Measurements from ENCODE around the gene MPP2.

MPP2 gene

DNA sequence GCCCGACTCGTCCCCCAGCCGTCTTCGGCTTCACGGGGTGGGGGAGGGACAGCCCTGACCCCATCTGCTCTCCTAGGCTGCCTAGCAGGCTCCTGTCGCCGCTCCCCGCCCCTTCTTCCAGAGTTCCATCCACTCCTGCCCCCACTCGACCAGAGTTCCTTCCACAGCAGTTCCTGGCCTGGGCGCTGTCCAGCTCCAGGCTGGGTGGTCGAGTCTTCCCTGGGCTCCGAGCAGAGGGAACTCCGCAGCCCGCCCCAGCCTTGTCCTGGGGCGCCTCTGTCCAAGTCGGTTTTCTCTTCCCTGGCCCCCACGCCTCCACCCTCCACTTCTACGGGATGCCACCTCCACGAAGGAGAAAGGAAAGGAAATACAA lies 45.0 kb upstream of the MPP2 start:
- H2AFZ ChIP-seq (ENCODE audit: low read depth, low read length): no peak overlapping the region
- no peaks in the 10 kb centered on the region for H4K20me1 ChIP-seq (ENCODE audit: insufficient read depth, low read length)
- no peak overlapping the region for H3K4me3 ChIP-seq (ENCODE audit: low read length)
- no peak overlapping the region for H3K9ac ChIP-seq (ENCODE audit: low read length)
- no peaks in the 10 kb centered on the region for H3K4me1 ChIP-seq (ENCODE audit: low read length)
- H3K4me2 ChIP-seq (ENCODE audit: low read length): no peak overlapping the region
- H3K27ac ChIP-seq (ENCODE audit: low read length): no peak overlapping the region
- H3K79me2 ChIP-seq (ENCODE audit: low read length): no peaks in the 10 kb centered on the region
- H3K27me3 ChIP-seq (ENCODE audit: low read depth, low read length): no peaks in the 10 kb centered on the region
- H3K9me3 ChIP-seq (ENCODE audit: insufficient read depth, low read length): no peaks in the 10 kb centered on the region
- TF ChIP-seq, protein P1, sequence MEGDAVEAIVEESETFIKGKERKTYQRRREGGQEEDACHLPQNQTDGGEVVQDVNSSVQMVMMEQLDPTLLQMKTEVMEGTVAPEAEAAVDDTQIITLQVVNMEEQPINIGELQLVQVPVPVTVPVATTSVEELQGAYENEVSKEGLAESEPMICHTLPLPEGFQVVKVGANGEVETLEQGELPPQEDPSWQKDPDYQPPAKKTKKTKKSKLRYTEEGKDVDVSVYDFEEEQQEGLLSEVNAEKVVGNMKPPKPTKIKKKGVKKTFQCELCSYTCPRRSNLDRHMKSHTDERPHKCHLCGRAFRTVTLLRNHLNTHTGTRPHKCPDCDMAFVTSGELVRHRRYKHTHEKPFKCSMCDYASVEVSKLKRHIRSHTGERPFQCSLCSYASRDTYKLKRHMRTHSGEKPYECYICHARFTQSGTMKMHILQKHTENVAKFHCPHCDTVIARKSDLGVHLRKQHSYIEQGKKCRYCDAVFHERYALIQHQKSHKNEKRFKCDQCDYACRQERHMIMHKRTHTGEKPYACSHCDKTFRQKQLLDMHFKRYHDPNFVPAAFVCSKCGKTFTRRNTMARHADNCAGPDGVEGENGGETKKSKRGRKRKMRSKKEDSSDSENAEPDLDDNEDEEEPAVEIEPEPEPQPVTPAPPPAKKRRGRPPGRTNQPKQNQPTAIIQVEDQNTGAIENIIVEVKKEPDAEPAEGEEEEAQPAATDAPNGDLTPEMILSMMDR (IDR thresholded peaks at IDR 0.05; ENCODE audit: low read depth, low read length): no peak
- TF ChIP-seq EZH2phosphoT487 (IDR thresholded peaks at IDR 0.05; ENCODE audit: low read depth): no peak
- H3K36me3 ChIP-seq (replicated peaks; ENCODE audit: low read depth, low read length): no peaks in the 10 kb centered on the region

DNA sequence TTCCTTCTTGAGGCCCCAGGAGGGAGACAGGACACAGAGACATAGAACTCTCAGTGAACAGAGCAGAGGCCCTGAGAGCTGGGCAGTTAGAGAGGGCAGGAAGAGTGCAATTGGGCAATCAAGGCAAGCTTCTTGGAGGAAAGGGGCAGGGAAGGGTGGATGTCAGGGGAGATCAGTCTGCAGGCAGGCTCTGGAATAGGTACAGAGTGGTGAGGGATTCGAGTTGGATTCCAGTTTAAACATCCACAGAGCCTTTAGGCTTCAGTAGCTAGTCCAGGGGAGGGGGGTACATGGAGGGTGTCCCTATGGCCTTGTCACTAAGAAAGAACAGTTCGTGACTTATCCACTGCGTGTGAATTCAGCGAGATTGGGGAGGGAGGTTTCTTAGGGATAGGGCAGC lies 44.4 kb upstream of the MPP2 start:
- TF ChIP-seq EZH2phosphoT487 (IDR thresholded peaks at IDR 0.05; ENCODE audit: low read depth): no peak
- H3K9ac ChIP-seq (ENCODE audit: low read length): no peak overlapping the region
- H3K4me1 ChIP-seq (ENCODE audit: low read length): peaks cover 5% of the 10 kb centered on the region
- H4K20me1 ChIP-seq (ENCODE audit: insufficient read depth, low read length): no peaks in the 10 kb centered on the region
- H3K36me3 ChIP-seq (replicated peaks; ENCODE audit: low read depth, low read length): no peaks in the 10 kb centered on the region
- H3K9me3 ChIP-seq (ENCODE audit: insufficient read depth, low read length): no peaks in the 10 kb centered on the region
- no peak overlapping the region for H3K4me2 ChIP-seq (ENCODE audit: low read length)
- no peaks in the 10 kb centered on the region for H3K27me3 ChIP-seq (ENCODE audit: low read depth, low read length)
- H3K79me2 ChIP-seq (ENCODE audit: low read length): no peaks in the 10 kb centered on the region
- no peak overlapping the region for H2AFZ ChIP-seq (ENCODE audit: low read depth, low read length)
- H3K27ac ChIP-seq (ENCODE audit: low read length): no peak overlapping the region
- H3K4me3 ChIP-seq (ENCODE audit: low read length): no peak overlapping the region

DNA sequence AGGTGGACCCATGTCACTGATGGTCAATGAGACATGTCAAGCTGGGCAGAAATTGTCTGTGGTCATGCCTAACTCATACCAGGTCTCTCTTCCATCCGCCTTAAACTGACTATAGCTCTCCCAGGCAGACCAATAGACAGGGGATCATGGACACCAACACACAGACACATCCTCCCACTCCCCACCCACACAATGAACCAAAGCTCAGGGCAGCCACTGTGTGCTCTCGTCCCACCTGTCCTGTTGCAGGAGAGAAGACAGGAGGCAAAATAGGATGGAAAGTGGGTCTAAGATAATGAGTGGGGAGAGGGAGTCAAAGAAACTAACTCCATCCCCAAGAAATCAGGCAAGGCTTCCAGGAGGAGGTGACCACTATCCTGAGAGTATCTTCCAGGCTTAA lies 43.2 kb upstream of the MPP2 start:
- H2AFZ ChIP-seq (ENCODE audit: low read depth, low read length): no peak overlapping the region
- H3K79me2 ChIP-seq (ENCODE audit: low read length): no peaks in the 10 kb centered on the region
- no peak overlapping the region for H3K4me3 ChIP-seq (ENCODE audit: low read length)
- H3K36me3 ChIP-seq (replicated peaks; ENCODE audit: low read depth, low read length): no peaks in the 10 kb centered on the region
- TF ChIP-seq, protein P1 (IDR thresholded peaks at IDR 0.05; ENCODE audit: low read depth, low read length): no peak
- TF ChIP-seq EZH2phosphoT487 (IDR thresholded peaks at IDR 0.05; ENCODE audit: low read depth): no peak
- H3K27me3 ChIP-seq (ENCODE audit: low read depth, low read length): no peaks in the 10 kb centered on the region
- no peaks in the 10 kb centered on the region for H4K20me1 ChIP-seq (ENCODE audit: insufficient read depth, low read length)
- H3K4me1 ChIP-seq (ENCODE audit: low read length): peaks cover 7% of the 10 kb centered on the region
- no peak overlapping the region for H3K9ac ChIP-seq (ENCODE audit: low read length)
- H3K4me2 ChIP-seq (ENCODE audit: low read length): no peak overlapping the region
- H3K9me3 ChIP-seq (ENCODE audit: insufficient read depth, low read length): no peaks in the 10 kb centered on the region
- H3K27ac ChIP-seq (ENCODE audit: low read length): no peak overlapping the region

DNA sequence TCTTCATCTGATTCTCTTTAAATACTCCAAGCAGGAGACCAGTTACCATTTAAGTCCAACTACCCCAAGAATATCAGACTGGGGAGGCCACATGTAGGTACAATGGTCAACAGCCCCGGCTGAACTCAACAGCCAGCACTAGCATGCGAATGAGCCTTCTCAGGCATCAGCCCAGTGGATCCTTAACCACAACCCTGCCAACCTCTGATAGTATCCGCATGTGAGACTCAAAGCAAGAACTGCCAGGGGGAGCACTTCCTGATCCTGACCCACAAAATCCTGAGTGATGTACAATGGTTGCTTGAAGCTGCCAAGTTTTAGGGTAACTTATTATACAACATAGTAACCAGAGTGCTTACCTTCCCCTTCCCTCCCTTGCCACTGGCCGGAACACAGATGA lies 42.4 kb upstream of the MPP2 start:
- TF ChIP-seq EZH2phosphoT487 (IDR thresholded peaks at IDR 0.05; ENCODE audit: low read depth): no peak
- TF ChIP-seq, protein P1 (IDR thresholded peaks at IDR 0.05; ENCODE audit: low read depth, low read length): 0 out of 2 replicates have a peak, but pooled peaks have one; percentile 6
- no peaks in the 10 kb centered on the region for H3K36me3 ChIP-seq (replicated peaks; ENCODE audit: low read depth, low read length)
- no peak overlapping the region for H3K27ac ChIP-seq (ENCODE audit: low read length)
- no peak overlapping the region for H3K9ac ChIP-seq (ENCODE audit: low read length)
- no peaks in the 10 kb centered on the region for H3K79me2 ChIP-seq (ENCODE audit: low read length)
- H3K4me2 ChIP-seq (ENCODE audit: low read length): no peak overlapping the region
- no peaks in the 10 kb centered on the region for H3K9me3 ChIP-seq (ENCODE audit: insufficient read depth, low read length)
- H3K4me3 ChIP-seq (ENCODE audit: low read length): no peak overlapping the region
- no peaks in the 10 kb centered on the region for H4K20me1 ChIP-seq (ENCODE audit: insufficient read depth, low read length)
- no peak overlapping the region for H2AFZ ChIP-seq (ENCODE audit: low read depth, low read length)
- H3K4me1 ChIP-seq (ENCODE audit: low read length): peaks cover 7% of the 10 kb centered on the region
- H3K27me3 ChIP-seq (ENCODE audit: low read depth, low read length): no peaks in the 10 kb centered on the region

DNA sequence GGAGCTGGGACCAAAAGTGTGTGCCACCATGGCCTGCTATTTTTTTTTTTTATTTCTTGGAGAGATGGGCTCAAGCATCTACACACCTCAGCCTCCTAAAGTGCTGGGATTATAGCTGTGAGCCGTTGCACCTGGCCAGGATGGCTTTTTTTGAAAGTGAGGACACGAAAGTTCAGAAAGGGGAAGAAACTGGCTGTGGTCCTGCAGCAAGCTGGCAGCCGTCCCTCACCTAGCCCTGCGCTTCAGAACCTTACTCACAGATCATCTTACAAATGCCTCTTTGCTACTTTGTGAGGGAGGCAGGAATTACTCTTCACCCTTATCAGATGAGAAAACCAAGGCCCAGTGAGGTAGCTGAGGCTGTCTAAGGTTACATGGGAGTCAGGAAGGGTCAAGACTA lies 39.4 kb upstream of the MPP2 start:
- Histone ChIP-seq H3K79me2 (ENCODE audit: low read length) (no peaks in the 10 kb centered on the region), H3K4me1 (ENCODE audit: low read length) (peaks cover 7% of the 10 kb centered on the region), H3K27ac (ENCODE audit: low read length) (no peak overlapping the region), H3K9ac (ENCODE audit: low read length) (no peak overlapping the region), H3K4me3 (ENCODE audit: low read length) (no peak overlapping the region), H3K36me3 (replicated peaks; ENCODE audit: low read depth, low read length) (no peaks in the 10 kb centered on the region), H4K20me1 (ENCODE audit: insufficient read depth, low read length) (no peaks in the 10 kb centered on the region), H2AFZ (ENCODE audit: low read depth, low read length) (no peak overlapping the region), H3K27me3 (ENCODE audit: low read depth, low read length) (no peaks in the 10 kb centered on the region), H3K9me3 (ENCODE audit: insufficient read depth, low read length) (no peaks in the 10 kb centered on the region), H3K4me2 (ENCODE audit: low read length) (0 out of 2 replicates have a peak overlapping the region, but pooled peaks have one; percentile 5)
- TF ChIP-seq, protein P1 (IDR thresholded peaks at IDR 0.05; ENCODE audit: low read depth, low read length): no peak
- TF ChIP-seq EZH2phosphoT487 (IDR thresholded peaks at IDR 0.05; ENCODE audit: low read depth): no peak

Measured in OCI-LY3 (cell line).